OCI-LY7 (cell line): ENCODE results near the gene LRRC47. TPM values are rescaled to one million over a fixed set of nuclear protein-coding genes. Genes with fewer than 3 reads are reported as not detected.

ENCODE experiments used
- BruUV-seq: library from RNA; stranded (reverse); fragments of 400-500 nt; replicated peaks from 2 replicates; lab custom pipeline; 2021; lab: Mats Ljungman, UMichigan
- CTCF ChIA-PET: fragments of 300-600 bp; sonication (Branson Sonifier 250); formaldehyde crosslinking; loops from one replicate; lab custom pipeline; 2022; ENCODE audit warnings: antibody characterized with exemption; ENCODE audit not compliant: unreplicated experiment; lab: Charles Lee
- POLR2A ChIA-PET: fragments of 300-600 bp; sonication (Branson Sonifier 250); formaldehyde crosslinking; loops from one replicate; lab custom pipeline; 2022; ENCODE audit warnings: antibody characterized with exemption; lab: Charles Lee
- DNase-seq: peaks from one replicate; pipeline ENCODE4 v3.0.0-alpha.2; 2015; ENCODE audit warnings: low spot score
- H2AFZ ChIP-seq: fragments of 200-600 bp; sonication (generic), shearing (Covaris generic); 2 replicates; pipeline ENCODE4 v1.6.1; 2014; ENCODE audit warnings: mild to moderate bottlenecking, antibody characterized with exemption, low read length, moderate library complexity
- H3K27ac ChIP-seq: fragments of 200-600 bp; sonication (generic); 2 replicates; pipeline ENCODE4 v1.5.1; 2014; ENCODE audit warnings: mixed run types, low read depth, mild to moderate bottlenecking, moderate library complexity, low read length, inconsistent platforms; ENCODE audit not compliant: poor library complexity, severe bottlenecking
- H3K36me3 ChIP-seq: fragments of 200-600 bp; sonication (generic); 2 replicates; pipeline ENCODE4 v1.6.1; 2014; ENCODE audit warnings: mild to moderate bottlenecking, antibody characterized with exemption, low read length, moderate library complexity, mixed read lengths; ENCODE audit not compliant: insufficient read depth
- H3K4me1 ChIP-seq: fragments of 200-600 bp; sonication (generic); 2 replicates; pipeline ENCODE4 v1.5.1; 2014; ENCODE audit warnings: mild to moderate bottlenecking, low read length; ENCODE audit not compliant: insufficient read depth, poor library complexity, severe bottlenecking
- H3K4me2 ChIP-seq: fragments of 200-600 bp; sonication (generic); 2 replicates; pipeline ENCODE4 v1.6.1; 2014; ENCODE audit warnings: mild to moderate bottlenecking, low read length
- H3K4me3 ChIP-seq: fragments of 200-600 bp; sonication (generic); 2 replicates; pipeline ENCODE4 v1.5.1; 2014; ENCODE audit warnings: mild to moderate bottlenecking, low read depth, low read length; ENCODE audit not compliant: poor library complexity, severe bottlenecking
- H3K79me2 ChIP-seq: fragments of 200-600 bp; sonication (generic); 2 replicates; pipeline ENCODE4 v1.6.1; 2016; ENCODE audit warnings: low read depth, mild to moderate bottlenecking, low read length, moderate library complexity, mixed read lengths; ENCODE audit not compliant: insufficient read depth
- H3K9me2 ChIP-seq: fragments of 200-600 bp; sonication (generic); 2 replicates; pipeline ENCODE4 v1.6.1; 2016; ENCODE audit warnings: mild to moderate bottlenecking, low read length, mixed read lengths; ENCODE audit not compliant: insufficient read depth
- H3K9me3 ChIP-seq: fragments of 200-600 bp; sonication (generic); 2 replicates; pipeline ENCODE4 v1.6.1; 2014; ENCODE audit warnings: mild to moderate bottlenecking, mixed run types, low read length, mixed read lengths
- H4K20me1 ChIP-seq: fragments of 200-600 bp; sonication (generic); 2 replicates; pipeline ENCODE4 v1.6.1; 2014; ENCODE audit warnings: mild to moderate bottlenecking, antibody characterized with exemption, low read length, moderate library complexity, mixed read lengths; ENCODE audit not compliant: insufficient read depth
- EZH2phosphoT487 ChIP-seq: fragments of 200-600 bp; sonication (generic); IDR thresholded peaks from 2 replicates; pipeline ENCODE4 v1.6.1; 2018; ENCODE audit warnings: low read depth, borderline replicate concordance, mild to moderate bottlenecking, mixed run types, antibody characterized with exemption, low read length, moderate library complexity, mixed read lengths
- intact Hi-C: fragments of 100-400 bp; cut with micrococcal nuclease; formaldehyde crosslinking; loops from one replicate; pipeline ENCODE4 v1.10.0; 2022; ENCODE audit not compliant: unreplicated experiment
- total RNA-seq, 2 experiments: library from RNA; depleted of rRNA in 1 of 2; stranded (reverse); fragments of >200 nt in 1 of 2; shearing (Covaris generic) in 1 of 2; gene quantifications; 2 replicates each; pipeline ENCODE4 v1.2.3, GENCODE V29; 2014 to 2022
- TF ChIP-seq, protein P1 (sequence below): fragments of 200-600 bp; sonication (generic); conservative IDR thresholded peaks from 2 replicates; pipeline ENCODE4 v1.5.1; 2014; ENCODE audit warnings: mild to moderate bottlenecking, antibody characterized with exemption, low read length, moderate library complexity, mixed read lengths

Gene LRRC47
- total RNA-seq, 2 experiments from 2014 or later: 36.4 to 49.1 TPM

DNA sequence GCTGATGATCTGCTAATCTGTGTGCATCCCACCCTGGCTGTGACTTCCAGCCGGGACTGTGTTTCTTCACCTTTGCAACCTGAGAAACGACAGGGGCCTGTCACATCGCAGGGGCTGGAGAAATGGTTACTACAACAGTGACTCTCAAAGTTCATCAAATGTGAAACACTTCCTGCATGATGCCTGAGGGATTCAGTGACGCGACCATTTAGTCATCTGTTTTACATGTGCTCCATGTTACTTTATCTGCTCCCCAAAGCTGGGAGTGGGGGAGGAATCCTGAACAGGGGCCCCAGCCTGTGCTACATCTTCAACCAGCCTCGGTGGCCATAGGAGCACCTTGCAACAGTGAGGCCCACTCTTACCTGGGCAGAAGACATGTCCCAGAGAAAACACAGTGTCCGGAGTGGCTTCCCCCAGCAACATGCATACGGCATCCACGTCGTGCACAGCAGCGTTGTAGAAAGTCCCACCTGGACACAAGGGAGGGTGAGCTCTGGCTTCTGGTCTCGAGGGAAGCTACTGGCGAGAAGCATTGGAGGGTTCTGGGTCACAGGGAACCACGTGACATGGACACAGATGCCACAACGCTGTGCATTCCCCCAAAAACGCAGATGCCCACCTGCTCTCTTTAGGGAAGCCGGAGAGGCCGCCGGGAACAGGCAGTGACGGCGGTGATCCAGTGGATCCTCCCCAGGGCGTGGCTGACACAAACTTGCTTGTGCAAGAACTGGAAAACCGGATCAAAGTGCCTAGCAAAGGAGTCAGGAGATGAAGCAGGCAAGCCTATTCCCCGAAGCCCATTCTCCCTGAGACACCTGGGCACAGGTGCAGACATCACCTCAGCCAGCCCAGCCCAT, 53.6 kb downstream of the LRRC47 start:
- H3K4me1 ChIP-seq: no peaks in the 10 kb centered on the region
- H2AFZ ChIP-seq: no peak overlapping the region
- H3K4me2 ChIP-seq: no peak overlapping the region
- no peaks in the 10 kb centered on the region for H4K20me1 ChIP-seq
- H3K79me2 ChIP-seq: no peaks in the 10 kb centered on the region
- H3K9me2 ChIP-seq: no peaks in the 10 kb centered on the region
- no peaks in the 10 kb centered on the region for H3K36me3 ChIP-seq
- no peak overlapping the region for H3K4me3 ChIP-seq
- H3K27ac ChIP-seq: no peak overlapping the region
- no peak for DNase-seq
- CTCF ChIA-PET: no interaction called here
- H3K9me3 ChIP-seq: no peaks in the 10 kb centered on the region
- no TSS peak for BruUV-seq
- intact Hi-C loops: no loop called here
- TF ChIP-seq EZH2phosphoT487: no peak
- TF ChIP-seq, protein P1, sequence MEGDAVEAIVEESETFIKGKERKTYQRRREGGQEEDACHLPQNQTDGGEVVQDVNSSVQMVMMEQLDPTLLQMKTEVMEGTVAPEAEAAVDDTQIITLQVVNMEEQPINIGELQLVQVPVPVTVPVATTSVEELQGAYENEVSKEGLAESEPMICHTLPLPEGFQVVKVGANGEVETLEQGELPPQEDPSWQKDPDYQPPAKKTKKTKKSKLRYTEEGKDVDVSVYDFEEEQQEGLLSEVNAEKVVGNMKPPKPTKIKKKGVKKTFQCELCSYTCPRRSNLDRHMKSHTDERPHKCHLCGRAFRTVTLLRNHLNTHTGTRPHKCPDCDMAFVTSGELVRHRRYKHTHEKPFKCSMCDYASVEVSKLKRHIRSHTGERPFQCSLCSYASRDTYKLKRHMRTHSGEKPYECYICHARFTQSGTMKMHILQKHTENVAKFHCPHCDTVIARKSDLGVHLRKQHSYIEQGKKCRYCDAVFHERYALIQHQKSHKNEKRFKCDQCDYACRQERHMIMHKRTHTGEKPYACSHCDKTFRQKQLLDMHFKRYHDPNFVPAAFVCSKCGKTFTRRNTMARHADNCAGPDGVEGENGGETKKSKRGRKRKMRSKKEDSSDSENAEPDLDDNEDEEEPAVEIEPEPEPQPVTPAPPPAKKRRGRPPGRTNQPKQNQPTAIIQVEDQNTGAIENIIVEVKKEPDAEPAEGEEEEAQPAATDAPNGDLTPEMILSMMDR: no peak
- POLR2A ChIA-PET: no interaction called here

DNA sequence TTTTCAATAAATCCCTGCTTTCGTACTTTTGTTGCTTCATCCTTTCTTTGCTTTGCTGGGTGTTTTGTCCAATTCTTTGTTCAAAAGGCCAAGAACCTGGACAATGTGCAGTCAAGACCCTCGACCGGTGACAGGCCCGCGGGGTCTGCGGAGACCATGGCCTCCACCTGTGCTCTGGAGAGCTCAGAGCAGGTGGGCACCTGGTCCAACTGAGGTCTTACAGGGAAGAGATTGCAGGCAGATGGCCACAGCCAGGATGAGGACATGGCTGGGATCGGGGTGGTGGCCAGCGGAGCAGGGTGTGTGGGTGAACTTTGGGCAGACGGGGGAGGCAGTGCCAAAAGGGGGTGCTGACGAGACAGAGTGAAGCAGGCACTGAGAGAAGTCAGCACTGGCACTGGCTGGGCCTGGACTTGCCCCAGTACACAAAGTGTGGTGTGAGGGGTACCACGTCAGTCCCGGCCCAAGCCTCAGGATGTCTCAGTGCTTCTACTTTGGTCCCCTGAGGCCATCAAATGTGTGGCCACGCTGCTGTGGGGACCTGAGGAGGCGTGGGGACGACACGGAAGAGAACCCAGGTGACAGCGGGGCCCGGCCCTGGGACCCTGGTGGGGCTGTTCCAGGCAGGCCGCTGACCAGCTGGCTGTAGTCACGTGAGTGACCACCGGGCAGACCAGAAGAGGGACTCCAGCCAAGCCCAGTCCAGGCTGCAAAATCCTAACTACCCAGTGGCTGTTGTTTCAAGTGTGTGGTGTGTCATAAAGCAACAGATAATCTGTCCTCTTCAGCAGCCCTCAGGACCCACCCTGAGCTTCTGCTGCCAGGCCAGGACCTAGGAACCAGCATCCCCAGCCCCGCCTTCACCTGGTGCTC, 54.5 kb downstream of the LRRC47 start:
- intact Hi-C loops: no loop called here
- ChIA-PET POLR2A (no interaction called here), CTCF (no interaction called here)
- no peak overlapping the region for H3K27ac ChIP-seq
- no peak for DNase-seq
- BruUV-seq: no TSS peak
- no peaks in the 10 kb centered on the region for H4K20me1 ChIP-seq
- no peak overlapping the region for H3K4me2 ChIP-seq
- H3K9me3 ChIP-seq: no peaks in the 10 kb centered on the region
- no peaks in the 10 kb centered on the region for H3K4me1 ChIP-seq
- H3K36me3 ChIP-seq: no peaks in the 10 kb centered on the region
- no peak for TF ChIP-seq EZH2phosphoT487
- TF ChIP-seq, protein P1: no peak
- no peaks in the 10 kb centered on the region for H3K79me2 ChIP-seq
- H3K4me3 ChIP-seq: no peak overlapping the region
- no peaks in the 10 kb centered on the region for H3K9me2 ChIP-seq
- H2AFZ ChIP-seq: no peak overlapping the region
